ENCODE data around the gene CENPP.

Gene CENPP

GRCh38 chr9:92528522-92528849, 202.7 kb downstream of the CENPP start:
- no peaks in the 10 kb centered on the region for H3K9me3 ChIP-seq (ENCODE audit: control insufficient read depth, low read length)
- H3K4me1 ChIP-seq (ENCODE audit: control insufficient read depth, insufficient read depth, low read length) = no peaks in the 10 kb centered on the region
- no peak overlapping the region for H3K4me3 ChIP-seq (ENCODE audit: insufficient read depth, low read depth, low read length)
- no peak overlapping the region for H3K27ac ChIP-seq (ENCODE audit: insufficient read depth, low read depth, low read length, poor library complexity, severe bottlenecking)
- WGBS, 2 experiments = 90 to 93% methylated on average over 1 of the region's 1 CpG
- no peaks in the 10 kb centered on the region for H3K27me3 ChIP-seq (ENCODE audit: control insufficient read depth, insufficient read depth, low read length, poor library complexity, severe bottlenecking)
- no peaks in the 10 kb centered on the region for H3K36me3 ChIP-seq (ENCODE audit: control insufficient read depth, insufficient read depth, low read length)

DNA sequence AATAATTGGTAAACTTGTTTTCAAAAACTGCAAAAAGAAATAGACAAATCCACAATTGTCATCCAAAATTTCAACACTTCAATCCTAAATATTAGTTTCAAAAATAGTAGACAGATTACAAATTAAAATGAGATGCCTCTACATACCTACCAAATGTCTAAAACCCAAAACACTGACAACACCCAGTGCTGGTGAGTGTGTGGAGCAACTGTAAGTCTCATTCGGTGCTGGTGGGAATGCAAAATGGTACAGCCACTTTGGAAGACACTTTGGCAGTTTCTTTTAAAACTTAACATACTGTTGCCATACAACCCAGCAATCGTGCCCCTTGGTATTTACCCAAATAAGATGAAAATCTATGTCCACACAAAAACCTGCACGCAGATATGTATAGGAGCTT, 203.4 kb downstream of the CENPP start:
- H3K27me3 ChIP-seq (ENCODE audit: control insufficient read depth, insufficient read depth, low read length, poor library complexity, severe bottlenecking) = no peaks in the 10 kb centered on the region
- no peaks in the 10 kb centered on the region for H3K4me1 ChIP-seq (ENCODE audit: control insufficient read depth, insufficient read depth, low read length)
- WGBS, 2 experiments = 96 to 98% methylated on average over 3 of the region's 3 CpGs
- H3K9me3 ChIP-seq (ENCODE audit: control insufficient read depth, low read length) = no peaks in the 10 kb centered on the region
- H3K27ac ChIP-seq (ENCODE audit: insufficient read depth, low read depth, low read length, poor library complexity, severe bottlenecking) = no peak overlapping the region
- H3K36me3 ChIP-seq (ENCODE audit: control insufficient read depth, insufficient read depth, low read length) = no peaks in the 10 kb centered on the region
- H3K4me3 ChIP-seq (ENCODE audit: insufficient read depth, low read depth, low read length) = no peak overlapping the region

- Histone ChIP-seq H3K4me3 (ENCODE audit: insufficient read depth, low read depth, low read length) (no peak overlapping the region), H3K36me3 (ENCODE audit: control insufficient read depth, insufficient read depth, low read length) (no peaks in the 10 kb centered on the region), H3K27me3 (ENCODE audit: control insufficient read depth, insufficient read depth, low read length, poor library complexity, severe bottlenecking) (no peaks in the 10 kb centered on the region), H3K27ac (ENCODE audit: insufficient read depth, low read depth, low read length, poor library complexity, severe bottlenecking) (no peak overlapping the region), H3K4me1 (ENCODE audit: control insufficient read depth, insufficient read depth, low read length) (no peaks in the 10 kb centered on the region), H3K9me3 (ENCODE audit: control insufficient read depth, low read length) (no peaks in the 10 kb centered on the region)
These were observed 205.1 kb downstream of the CENPP start for GRCh38 chr9:92530893-92531292.

DNA sequence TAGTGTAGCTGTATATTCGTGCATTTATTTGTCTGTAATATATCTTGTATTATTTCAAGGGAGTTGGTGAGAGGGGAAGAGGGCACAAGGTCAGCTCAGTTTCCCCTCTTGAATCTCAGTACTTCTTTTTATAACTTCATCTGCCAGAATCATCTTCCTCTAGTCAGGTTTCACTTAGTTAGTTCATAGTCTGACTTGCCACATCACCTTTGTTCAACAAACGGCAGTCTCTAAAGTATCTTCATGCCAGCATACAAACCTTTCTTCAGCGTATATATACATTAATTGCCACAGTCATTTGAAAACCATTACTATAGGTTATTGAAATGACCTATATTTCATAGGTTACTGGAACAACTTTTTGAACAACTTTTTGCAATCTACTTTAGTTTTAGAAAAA, 208.5 kb downstream of the CENPP start:
- Histone ChIP-seq H3K4me1 (ENCODE audit: control insufficient read depth, insufficient read depth, low read length) (no peaks in the 10 kb centered on the region), H3K27ac (ENCODE audit: insufficient read depth, low read depth, low read length, poor library complexity, severe bottlenecking) (no peak overlapping the region), H3K36me3 (ENCODE audit: control insufficient read depth, insufficient read depth, low read length) (no peaks in the 10 kb centered on the region), H3K27me3 (ENCODE audit: control insufficient read depth, insufficient read depth, low read length, poor library complexity, severe bottlenecking) (no peaks in the 10 kb centered on the region), H3K4me3 (ENCODE audit: insufficient read depth, low read depth, low read length) (no peak overlapping the region), H3K9me3 (ENCODE audit: control insufficient read depth, low read length) (no peaks in the 10 kb centered on the region)
- 88 to 93% methylated on average over 1 to 2 of the region's 3 CpGs for WGBS, 2 experiments

- no peak overlapping the region for H3K4me3 ChIP-seq (ENCODE audit: insufficient read depth, low read depth, low read length)
- no peaks in the 10 kb centered on the region for H3K27me3 ChIP-seq (ENCODE audit: control insufficient read depth, insufficient read depth, low read length, poor library complexity, severe bottlenecking)
- no peaks in the 10 kb centered on the region for H3K9me3 ChIP-seq (ENCODE audit: control insufficient read depth, low read length)
- H3K27ac ChIP-seq (ENCODE audit: insufficient read depth, low read depth, low read length, poor library complexity, severe bottlenecking) = no peak overlapping the region
- no peaks in the 10 kb centered on the region for H3K4me1 ChIP-seq (ENCODE audit: control insufficient read depth, insufficient read depth, low read length)
- WGBS, 2 experiments = 51 to 53% methylated on average over 1 of the region's 1 CpG
- no peaks in the 10 kb centered on the region for H3K36me3 ChIP-seq (ENCODE audit: control insufficient read depth, insufficient read depth, low read length)
These were observed 208.9 kb downstream of the CENPP start for GRCh38 chr9:92534674-92535073.

GRCh38 chr9:92535940-92536850, 210.4 kb downstream of the CENPP start, which contains the start of gene ECM2:
Gene ECM2 (minus strand): TSS chr9:92535990. CDS start chr9:92522866, 13,124 bp downstream.
- WGBS, 2 experiments = 92 to 96% methylated on average over 4 to 5 of the region's 7 CpGs
- H3K27ac ChIP-seq (ENCODE audit: insufficient read depth, low read depth, low read length, poor library complexity, severe bottlenecking) = no peak within 1 kb of the TSS
- no peaks in the 10 kb centered on the region for H3K9me3 ChIP-seq (ENCODE audit: control insufficient read depth, low read length)
- no peaks in the 10 kb centered on the region for H3K27me3 ChIP-seq (ENCODE audit: control insufficient read depth, insufficient read depth, low read length, poor library complexity, severe bottlenecking)
- no peaks in the 10 kb centered on the region for H3K4me1 ChIP-seq (ENCODE audit: control insufficient read depth, insufficient read depth, low read length)
- no peaks in the 10 kb centered on the region for H3K36me3 ChIP-seq (ENCODE audit: control insufficient read depth, insufficient read depth, low read length)
- no peak within 1 kb of the TSS for H3K4me3 ChIP-seq (ENCODE audit: insufficient read depth, low read depth, low read length)

- Histone ChIP-seq H3K27me3 (ENCODE audit: control insufficient read depth, insufficient read depth, low read length, poor library complexity, severe bottlenecking) (no peaks in the 10 kb centered on the region), H3K4me1 (ENCODE audit: control insufficient read depth, insufficient read depth, low read length) (no peaks in the 10 kb centered on the region), H3K4me3 (ENCODE audit: insufficient read depth, low read depth, low read length) (no peak overlapping the region), H3K9me3 (ENCODE audit: control insufficient read depth, low read length) (no peaks in the 10 kb centered on the region), H3K27ac (ENCODE audit: insufficient read depth, low read depth, low read length, poor library complexity, severe bottlenecking) (no peak overlapping the region), H3K36me3 (ENCODE audit: control insufficient read depth, insufficient read depth, low read length) (no peaks in the 10 kb centered on the region)
- WGBS, 2 experiments = 80 to 97% methylated on average over 1 to 2 of the region's 2 CpGs
These were observed 212.8 kb downstream of the CENPP start for GRCh38 chr9:92538541-92538940.

DNA sequence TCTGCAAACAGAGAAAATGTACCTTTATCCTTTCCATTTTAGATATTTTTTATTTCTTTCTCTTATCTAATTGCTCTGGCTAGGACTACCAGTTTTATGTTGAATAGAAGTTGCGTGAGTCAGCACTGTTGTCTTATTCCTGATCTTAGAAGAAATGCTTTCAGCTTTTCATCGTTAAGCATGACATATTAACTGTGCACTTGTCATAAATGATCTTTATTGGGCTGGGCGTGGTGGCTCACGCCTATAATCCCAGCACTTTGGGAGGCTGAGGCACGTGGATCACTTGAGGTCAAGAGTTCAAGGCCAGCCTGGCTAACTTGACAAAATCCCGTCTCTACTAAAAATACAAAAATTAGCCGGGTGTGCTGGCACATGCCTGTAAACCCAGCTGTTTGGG, 218.2 kb downstream of the CENPP start:
- Histone ChIP-seq H3K36me3 (ENCODE audit: control insufficient read depth, insufficient read depth, low read length) (no peaks in the 10 kb centered on the region), H3K9me3 (ENCODE audit: control insufficient read depth, low read length) (no peaks in the 10 kb centered on the region), H3K27ac (ENCODE audit: insufficient read depth, low read depth, low read length, poor library complexity, severe bottlenecking) (no peak overlapping the region), H3K4me3 (ENCODE audit: insufficient read depth, low read depth, low read length) (no peak overlapping the region), H3K27me3 (ENCODE audit: control insufficient read depth, insufficient read depth, low read length, poor library complexity, severe bottlenecking) (no peaks in the 10 kb centered on the region), H3K4me1 (ENCODE audit: control insufficient read depth, insufficient read depth, low read length) (no peaks in the 10 kb centered on the region)
- WGBS, 2 experiments = 92 to 93% methylated on average over 7 of the region's 7 CpGs

- H3K4me3 ChIP-seq (ENCODE audit: insufficient read depth, low read depth, low read length) = no peak overlapping the region
- no peaks in the 10 kb centered on the region for H3K27me3 ChIP-seq (ENCODE audit: control insufficient read depth, insufficient read depth, low read length, poor library complexity, severe bottlenecking)
- H3K27ac ChIP-seq (ENCODE audit: insufficient read depth, low read depth, low read length, poor library complexity, severe bottlenecking) = no peak overlapping the region
- no peaks in the 10 kb centered on the region for H3K36me3 ChIP-seq (ENCODE audit: control insufficient read depth, insufficient read depth, low read length)
- no peaks in the 10 kb centered on the region for H3K4me1 ChIP-seq (ENCODE audit: control insufficient read depth, insufficient read depth, low read length)
- WGBS, 2 experiments = 96 to 97% methylated on average over 33 of the region's 33 CpGs
- no peaks in the 10 kb centered on the region for H3K9me3 ChIP-seq (ENCODE audit: control insufficient read depth, low read length)
These were observed 219.3 kb downstream of the CENPP start for GRCh38 chr9:92545002-92545510.

DNA sequence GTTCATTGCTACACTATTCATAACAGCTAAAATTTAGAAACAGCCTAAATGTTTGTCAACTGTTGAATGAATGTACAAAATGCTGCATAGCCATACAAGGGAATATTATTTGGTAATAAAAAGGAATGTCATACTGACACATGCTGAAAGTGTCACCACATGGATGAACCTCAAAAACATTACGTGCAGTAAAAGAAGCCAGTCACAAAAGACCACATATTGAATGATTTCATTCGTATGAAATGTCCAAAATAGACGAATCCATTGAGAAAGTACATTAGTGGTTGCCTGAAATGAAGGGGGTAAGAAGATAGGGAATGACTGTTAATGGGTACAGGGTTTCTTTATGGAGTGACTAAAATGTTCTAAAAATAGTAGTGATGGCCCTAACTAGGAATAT, 221.6 kb downstream of the CENPP start:
- no peaks in the 10 kb centered on the region for H3K9me3 ChIP-seq (ENCODE audit: control insufficient read depth, low read length)
- no peaks in the 10 kb centered on the region for H3K27me3 ChIP-seq (ENCODE audit: control insufficient read depth, insufficient read depth, low read length, poor library complexity, severe bottlenecking)
- H3K27ac ChIP-seq (ENCODE audit: insufficient read depth, low read depth, low read length, poor library complexity, severe bottlenecking) = no peak overlapping the region
- no peak overlapping the region for H3K4me3 ChIP-seq (ENCODE audit: insufficient read depth, low read depth, low read length)
- H3K4me1 ChIP-seq (ENCODE audit: control insufficient read depth, insufficient read depth, low read length) = no peaks in the 10 kb centered on the region
- WGBS, 2 experiments = 95 to 97% methylated on average over 3 of the region's 3 CpGs
- H3K36me3 ChIP-seq (ENCODE audit: control insufficient read depth, insufficient read depth, low read length) = no peaks in the 10 kb centered on the region
